Fibroblast of skin of left quadriceps (primary cell): ENCODE results near the gene TMEM63C.

ENCODE experiments used
- DNase-seq, 2 experiments: peaks; one replicate each; pipeline ENCODE4 v3.0.0-alpha.2; 2013; ENCODE audit warnings: low read depth in 2 of 2

The TMEM63C gene

GRCh38 chr14:77253333-77254190 lies 72.0 kb downstream of the TMEM63C start:
- DNase-seq: no peak

- DNase-seq: no peak
Observed at GRCh38 chr14:77256694-77257093, 75.1 kb downstream of the TMEM63C start.

- no peak for DNase-seq
Observed at GRCh38 chr14:77257700-77258099, 76.1 kb downstream of the TMEM63C start.

GRCh38 chr14:77258566-77258965 lies 77.0 kb downstream of the TMEM63C start:
- no peak for DNase-seq

- DNase-seq: no peak
Observed at GRCh38 chr14:77259025-77259715, 77.6 kb downstream of the TMEM63C start.

GRCh38 chr14:77260199-77260598 lies 78.6 kb downstream of the TMEM63C start:
- no peak for DNase-seq

- no peak for DNase-seq
Observed at GRCh38 chr14:77260631-77261030, 79.0 kb downstream of the TMEM63C start.

GRCh38 chr14:77264466-77265186 lies 83.0 kb downstream of the TMEM63C start:
- DNase-seq: no peak

GRCh38 chr14:77265187-77265515 lies 83.6 kb downstream of the TMEM63C start:
- no peak for DNase-seq

GRCh38 chr14:77265561-77266335 lies 84.2 kb downstream of the TMEM63C start:
- DNase-seq: no peak

- no peak for DNase-seq
Observed at GRCh38 chr14:77266336-77266735, 84.7 kb downstream of the TMEM63C start.

- DNase-seq: no peak
Observed at GRCh38 chr14:77267937-77268699, 86.5 kb downstream of the TMEM63C start.

- no peak for DNase-seq
Observed at GRCh38 chr14:77268989-77269600, 87.5 kb downstream of the TMEM63C start.

- DNase-seq: no peak
Observed at GRCh38 chr14:77270361-77271112, 88.9 kb downstream of the TMEM63C start.

- no peak for DNase-seq
Observed at GRCh38 chr14:77271113-77271710, 89.6 kb downstream of the TMEM63C start, which contains the start of gene NGB. NGB (minus strand) TSS chr14:77271206; CDS start chr14:77270937, 269 bp downstream.

- DNase-seq: no peak
Observed at GRCh38 chr14:77272261-77272660, 90.7 kb downstream of the TMEM63C start.

GRCh38 chr14:77273796-77274195 lies 92.2 kb downstream of the TMEM63C start:
- no peak for DNase-seq

- no peak for DNase-seq
Observed at GRCh38 chr14:77275041-77275580, 93.5 kb downstream of the TMEM63C start.

GRCh38 chr14:77275601-77276017 lies 94.0 kb downstream of the TMEM63C start:
- no peak for DNase-seq
